ENCODE measurements around the gene MCUR1.

GRCh38 chr6:13766201-13766634 lies 48.1 kb downstream of the MCUR1 start:
- TF ChIP-seq POLR2AphosphoS5 (IDR thresholded peaks at IDR 0.05; ENCODE audit: low read depth) (no peak), CTCF (IDR thresholded peaks at IDR 0.05; ENCODE audit: insufficient read depth, low read length) (no peak), REST (IDR thresholded peaks at IDR 0.05; ENCODE audit: insufficient replicate concordance, low read depth) (no peak), SPI1 (IDR thresholded peaks at IDR 0.05; ENCODE audit: borderline replicate concordance, low read depth) (no peak)

Measured in HL-60 (cell line).